Measurements from ENCODE around the gene ZNF335. TPM values are rescaled to one million over a fixed set of nuclear protein-coding genes. Genes with fewer than 3 reads are reported as not detected.

ZNF335 gene
- total and polyA plus RNA-seq, 2 of the 13 experiments (the other 11 are each of a cell fraction or from before 2014, with no cell fraction given), result 9.7 to 13.7 TPM

GRCh38 chr20:45934586-45935415 is 37.2 kb downstream of the ZNF335 start, which contains the start of gene PCIF1 (continued):
- TF ChIP-seq ZBTB25 (CRISPR knock-in tag; IDR thresholded peaks at IDR 0.05), result peak; percentile 80; the same call in 1 of the 2 replicates
- TF ChIP-seq ZNF280D (CRISPR knock-in tag; IDR thresholded peaks at IDR 0.05), result 0 out of 2 replicates have a peak, but pooled peaks have one; percentile 62
- TF ChIP-seq RNF219 (CRISPR knock-in tag; IDR thresholded peaks at IDR 0.05), result no peak
- TF ChIP-seq ZNF598 (CRISPR knock-in tag; IDR thresholded peaks at IDR 0.05; ENCODE audit: borderline replicate concordance), result 0 out of 2 replicates have a peak, but pooled peaks have one; percentile 39
- no peak; the same call in none of the 2 replicates for TF ChIP-seq ZNF850 (CRISPR knock-in tag; conservative IDR thresholded peaks at IDR 0.05)
- TF ChIP-seq ZNF33B (CRISPR knock-in tag; IDR thresholded peaks at IDR 0.05), result no peak; the same call in 1 of the 2 replicates
- TF ChIP-seq THAP8 (CRISPR knock-in tag; IDR thresholded peaks at IDR 0.05; ENCODE audit: borderline replicate concordance), result peak; percentile 75; the same call in 1 of the 2 replicates
- TF ChIP-seq HOXD1 (CRISPR knock-in tag; IDR thresholded peaks at IDR 0.05), result peak; percentile 93; the same call in 1 of the 2 replicates
- peak; percentile 91 for TF ChIP-seq DNMT3B (CRISPR knock-in tag; conservative IDR thresholded peaks at IDR 0.05)
- TF ChIP-seq ZNF800 (CRISPR knock-in tag; IDR thresholded peaks at IDR 0.05), result 0 out of 2 replicates have a peak, but pooled peaks have one; percentile 4
- TF ChIP-seq MAFK (conservative IDR thresholded peaks at IDR 0.05 in 1 of 2, IDR thresholded peaks at IDR 0.05 in 1 of 2; ENCODE audit: low read length in 2 of 2), result no peak
- no peak; the same call in 1 of the 2 replicates for TF ChIP-seq MTF2 (CRISPR knock-in tag; IDR thresholded peaks at IDR 0.05; ENCODE audit: borderline replicate concordance)
- TF ChIP-seq ZNF138 (CRISPR knock-in tag; IDR thresholded peaks at IDR 0.05; ENCODE audit: low read depth), result peak; percentile 87
- TF ChIP-seq ARNT2 (CRISPR knock-in tag; IDR thresholded peaks at IDR 0.05; ENCODE audit: low read depth), result peak; percentile 92
- TF ChIP-seq SP140L (CRISPR knock-in tag; IDR thresholded peaks at IDR 0.05; ENCODE audit: borderline replicate concordance), result no peak
- no peak for TF ChIP-seq HNRNPH1 (optimal IDR thresholded peaks at IDR 0.05; ENCODE audit: low read depth, low read length)

Measured in HepG2 (cell line).